SK-N-SH treated with all-trans-retinoic acid at 6 μM for 48 hours (cell line): ENCODE results near the gene FAM219B.

Experiments
- PATZ1 ChIP-seq: fragments of 250-450 bp; sonication (Bioruptor Pico); IDR thresholded peaks from 2 replicates; pipeline ENCODE4 v1.8.0; 2020; ENCODE audit warnings: mild to moderate bottlenecking, moderate library complexity, borderline replicate concordance
- RARB ChIP-seq: fragments of 250-450 bp; sonication (Bioruptor Pico); IDR thresholded peaks from 2 replicates; pipeline ENCODE4 v1.8.0; 2021; ENCODE audit warnings: mild to moderate bottlenecking, moderate library complexity
- TOX ChIP-seq: fragments of 250-450 bp; sonication (Bioruptor Pico); IDR thresholded peaks from 2 replicates; pipeline ENCODE4 v1.8.0; 2021; ENCODE audit warnings: mild to moderate bottlenecking, moderate library complexity, borderline replicate concordance
- ZFP3 ChIP-seq: fragments of 250-450 bp; sonication (Bioruptor Pico); IDR thresholded peaks from 2 replicates; pipeline ENCODE4 v1.5.0; 2020; ENCODE audit warnings: mild to moderate bottlenecking, moderate library complexity
- ZFP30 ChIP-seq: fragments of 450-650 bp; formaldehyde crosslinking; IDR thresholded peaks from 2 replicates; pipeline ENCODE4 v1.5.0; 2022; ENCODE audit warnings: mild to moderate bottlenecking, moderate library complexity
- ZNF565 ChIP-seq: fragments of 450-650 bp; formaldehyde crosslinking; conservative IDR thresholded peaks from 2 replicates; pipeline ENCODE4 v1.5.0; 2020; ENCODE audit warnings: low read depth, mild to moderate bottlenecking, moderate library complexity
- ZNF70 ChIP-seq: fragments of 450-650 bp; formaldehyde crosslinking; IDR thresholded peaks from 2 replicates; pipeline ENCODE4 v1.5.0; 2020; ENCODE audit warnings: mild to moderate bottlenecking, moderate library complexity
- TF ChIP-seq, protein P1 (sequence below): fragments of 250-450 bp; sonication (Bioruptor Pico); IDR thresholded peaks from 2 replicates; pipeline ENCODE4 v1.5.0; 2020; ENCODE audit warnings: mild to moderate bottlenecking, moderate library complexity

- TF ChIP-seq, protein P1, sequence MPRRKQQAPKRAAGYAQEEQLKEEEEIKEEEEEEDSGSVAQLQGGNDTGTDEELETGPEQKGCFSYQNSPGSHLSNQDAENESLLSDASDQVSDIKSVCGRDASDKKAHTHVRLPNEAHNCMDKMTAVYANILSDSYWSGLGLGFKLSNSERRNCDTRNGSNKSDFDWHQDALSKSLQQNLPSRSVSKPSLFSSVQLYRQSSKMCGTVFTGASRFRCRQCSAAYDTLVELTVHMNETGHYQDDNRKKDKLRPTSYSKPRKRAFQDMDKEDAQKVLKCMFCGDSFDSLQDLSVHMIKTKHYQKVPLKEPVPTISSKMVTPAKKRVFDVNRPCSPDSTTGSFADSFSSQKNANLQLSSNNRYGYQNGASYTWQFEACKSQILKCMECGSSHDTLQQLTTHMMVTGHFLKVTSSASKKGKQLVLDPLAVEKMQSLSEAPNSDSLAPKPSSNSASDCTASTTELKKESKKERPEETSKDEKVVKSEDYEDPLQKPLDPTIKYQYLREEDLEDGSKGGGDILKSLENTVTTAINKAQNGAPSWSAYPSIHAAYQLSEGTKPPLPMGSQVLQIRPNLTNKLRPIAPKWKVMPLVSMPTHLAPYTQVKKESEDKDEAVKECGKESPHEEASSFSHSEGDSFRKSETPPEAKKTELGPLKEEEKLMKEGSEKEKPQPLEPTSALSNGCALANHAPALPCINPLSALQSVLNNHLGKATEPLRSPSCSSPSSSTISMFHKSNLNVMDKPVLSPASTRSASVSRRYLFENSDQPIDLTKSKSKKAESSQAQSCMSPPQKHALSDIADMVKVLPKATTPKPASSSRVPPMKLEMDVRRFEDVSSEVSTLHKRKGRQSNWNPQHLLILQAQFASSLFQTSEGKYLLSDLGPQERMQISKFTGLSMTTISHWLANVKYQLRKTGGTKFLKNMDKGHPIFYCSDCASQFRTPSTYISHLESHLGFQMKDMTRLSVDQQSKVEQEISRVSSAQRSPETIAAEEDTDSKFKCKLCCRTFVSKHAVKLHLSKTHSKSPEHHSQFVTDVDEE (CRISPR knock-in tag): no peak
- TF ChIP-seq PATZ1 (no peak), ZNF565 (CRISPR knock-in tag) (no peak), ZFP3 (CRISPR knock-in tag) (no peak), ZFP30 (CRISPR knock-in tag) (no peak), TOX (CRISPR knock-in tag) (no peak), ZNF70 (CRISPR knock-in tag) (no peak), RARB (CRISPR knock-in tag) (no peak)
Observed at GRCh38 chr15:74933573-74933972, 26.9 kb upstream of the FAM219B start.
